ENCODE data around the gene CHTOP. TPM values are rescaled to one million over a fixed set of nuclear protein-coding genes. Genes with fewer than 3 reads are reported as not detected.

CHTOP gene
- polyA plus RNA-seq, 1 of the 3 experiments (the other 2 are of a cell fraction), result 84.9 TPM

GRCh38 chr1:153614906-153615305 lies 19.0 kb upstream of the CHTOP start:
- DNase-seq, result no peak
- POLR2A ChIA-PET, result no interaction called here
- H3K9ac ChIP-seq, result no peak overlapping the region
- no peaks in the 10 kb centered on the region for H3K9me3 ChIP-seq
- H2AFZ ChIP-seq (ENCODE audit: low read depth), result no peak overlapping the region
- WGBS (ENCODE audit: low lambda C conversion rate), result 100% methylated on average over 1 of the region's 7 CpGs
- no peak overlapping the region for H3K4me2 ChIP-seq
- no peaks in the 10 kb centered on the region for H3K27me3 ChIP-seq (ENCODE audit: insufficient read depth)
- H3F3A ChIP-seq (replicated peaks; ENCODE audit: insufficient read depth), result peaks cover 6% of the 10 kb centered on the region
- H3K36me3 ChIP-seq (replicated peaks in 1 of 2; ENCODE audit: control insufficient read depth in 1 of 2, insufficient read depth in 2 of 2, low read length in 1 of 2), result no peaks in the 10 kb centered on the region
- TF ChIP-seq FOSL2 (IDR thresholded peaks at IDR 0.05; ENCODE audit: borderline replicate concordance, low read depth) (no peak), RFX5 (IDR thresholded peaks at IDR 0.05; ENCODE audit: low read length) (no peak), POLR2AphosphoS5 (IDR thresholded peaks at IDR 0.05; ENCODE audit: low read depth, low read length) (no peak), RAD21 (IDR thresholded peaks at IDR 0.05; ENCODE audit: low read length) (no peak), MXI1 (IDR thresholded peaks at IDR 0.05; ENCODE audit: low read depth, low read length) (no peak), RXRA (IDR thresholded peaks at IDR 0.05; ENCODE audit: borderline replicate concordance, low read depth) (no peak), TEAD4 (IDR thresholded peaks at IDR 0.05; ENCODE audit: borderline replicate concordance, insufficient read depth) (no peak), FOXJ3 (CRISPR knock-in tag; IDR thresholded peaks at IDR 0.05) (no peak), IRF3 (IDR thresholded peaks at IDR 0.05; ENCODE audit: low read depth, low read length) (no peak), REST (IDR thresholded peaks at IDR 0.05; ENCODE audit: low read depth, low read length) (no peak), RCOR1 (IDR thresholded peaks at IDR 0.05; ENCODE audit: low read length) (no peak), USF2 (IDR thresholded peaks at IDR 0.05; ENCODE audit: borderline replicate concordance, low read depth, low read length) (no peak), YY1 (IDR thresholded peaks at IDR 0.05; ENCODE audit: low read depth) (no peak), NRF1 (IDR thresholded peaks at IDR 0.05; ENCODE audit: low read depth, low read length) (no peak), CHD2 (IDR thresholded peaks at IDR 0.05; ENCODE audit: low read length, partially characterized antibody) (no peak), GABPA (IDR thresholded peaks at IDR 0.05; ENCODE audit: low read depth) (no peak), TAF1 (IDR thresholded peaks at IDR 0.05; ENCODE audit: borderline replicate concordance, low read depth, low read length) (no peak), USF1 (IDR thresholded peaks at IDR 0.05; ENCODE audit: borderline replicate concordance, low read depth) (no peak), EP300 (IDR thresholded peaks at IDR 0.05; ENCODE audit: borderline replicate concordance in 1 of 2, low read depth in 1 of 2, low read length in 1 of 2) (no peak)
- peaks cover 16% of the 10 kb centered on the region; the same call in 1 of the 2 replicates for H3K79me2 ChIP-seq (ENCODE audit: insufficient read depth)
- no peaks in the 10 kb centered on the region for H4K20me1 ChIP-seq (ENCODE audit: insufficient read depth)
- no peak overlapping the region for H3K4me3 ChIP-seq (ENCODE audit: low read depth in 2 of 2, low read length in 1 of 2)
- no peaks in the 10 kb centered on the region for H3K9me2 ChIP-seq
- CTCF ChIA-PET, result interaction anchor here (1.1 to 8.0 kb wide), 7 partner anchors 12 to 263 kb away, joined by 4 to 100 read pairs (median 10); partner anchors contain the start of genes CHTOP, S100A1 and S100A13
- H3K27ac ChIP-seq (ENCODE audit: low read depth in 2 of 2, low read length in 1 of 2), result no peak overlapping the region
- peaks cover 8 to 9% of the 10 kb centered on the region in 2 experiments; a peak in 2 of 4 replicates for H3K4me1 ChIP-seq (ENCODE audit: control insufficient read depth in 1 of 2, insufficient read depth in 2 of 2, low read depth in 1 of 2, low read length in 1 of 2)
